Gastroesophageal sphincter (tissue), 4 donors: ENCODE results near the gene TBC1D1. TPM values are rescaled to one million over a fixed set of nuclear protein-coding genes. Genes with fewer than 3 reads are reported as not detected.

Experiments
- ATAC-seq: fragments of 150-250 bp; one replicate; pipeline ENCODE4 v1.9.1; 2016; ENCODE audit warnings: mild to moderate bottlenecking, moderate library complexity
- H3K27ac ChIP-seq, 4 donors: fragments of 200-600 bp; sonication (generic) in 3 of 4; 1 replicate in 3 of 4; 2 replicates in 1 of 4; pipeline ENCODE4 v1.5.1; 2016 to 2019
- H3K27me3 ChIP-seq: fragments of 200-600 bp; sonication (generic); one replicate; pipeline ENCODE4 v1.5.1; 2019
- H3K36me3 ChIP-seq, 2 donors: fragments of 200-600 bp; sonication (generic); one replicate each; pipeline ENCODE4 v1.5.1; 2019; ENCODE audit warnings: control low read depth in 1 of 2
- H3K4me1 ChIP-seq, 3 donors: fragments of 200-600 bp; sonication (generic); 1 replicate in 2 of 3; 2 replicates in 1 of 3; pipeline ENCODE4 v1.5.1; 2016 to 2019; ENCODE audit warnings: control low read depth in 2 of 3
- H3K4me3 ChIP-seq, 2 donors: fragments of 200-600 bp; sonication (generic); one replicate each; pipeline ENCODE4 v1.5.1; 2019; ENCODE audit warnings: mild to moderate bottlenecking in 1 of 2, moderate library complexity in 1 of 2
- H3K9me3 ChIP-seq, 3 donors: fragments of 200-600 bp; sonication (generic); one replicate each; pipeline ENCODE4 v1.5.1; 2017 to 2019; ENCODE audit warnings: control low read depth in 2 of 3
- EP300 ChIP-seq: sonication (generic); formaldehyde crosslinking; IDR thresholded peaks from one replicate; pipeline ENCODE4 v1.6.1; 2017; ENCODE audit warnings: antibody characterized with exemption, mild to moderate bottlenecking
- POLR2A ChIP-seq, 2 donors: fragments of 450-650 bp; IDR thresholded peaks; one replicate each; pipeline ENCODE4 v1.6.1; 2017; ENCODE audit warnings: antibody characterized with exemption in 2 of 2, mild to moderate bottlenecking in 2 of 2, moderate library complexity in 1 of 2
- POLR2AphosphoS5 ChIP-seq: sonication (generic); formaldehyde crosslinking; IDR thresholded peaks from one replicate; pipeline ENCODE4 v1.6.1; 2017; ENCODE audit warnings: antibody characterized with exemption
- WGBS, 2 donors: methylation state at CpG; one replicate each; pipeline ENCODE4 v1.1.5; 2018; ENCODE audit warnings: low coverage in 1 of 2; 5-methylcytosine and 5-hydroxymethylcytosine counted together
- total RNA-seq, 4 donors: library from RNA; depleted of rRNA; stranded (reverse); fragments of >200 nt; gene quantifications; one replicate each; pipeline ENCODE4 v1.1.0, GENCODE V29; 2016
- TF ChIP-seq, protein P1 (sequence below), 4 experiments: fragments of 200-600 bp in 2 of 4; fragments of 450-650 bp in 2 of 4; sonication (generic) in 1 of 4; IDR thresholded peaks; one replicate each; pipeline ENCODE4 v1.5.1; 2017 to 2019; ENCODE audit warnings: antibody characterized with exemption in 4 of 4, mild to moderate bottlenecking in 2 of 4, moderate library complexity in 2 of 4

Gene TBC1D1
- total RNA-seq, 4 donors from 2014 or later: 190 to 279 (median 241) TPM

DNA sequence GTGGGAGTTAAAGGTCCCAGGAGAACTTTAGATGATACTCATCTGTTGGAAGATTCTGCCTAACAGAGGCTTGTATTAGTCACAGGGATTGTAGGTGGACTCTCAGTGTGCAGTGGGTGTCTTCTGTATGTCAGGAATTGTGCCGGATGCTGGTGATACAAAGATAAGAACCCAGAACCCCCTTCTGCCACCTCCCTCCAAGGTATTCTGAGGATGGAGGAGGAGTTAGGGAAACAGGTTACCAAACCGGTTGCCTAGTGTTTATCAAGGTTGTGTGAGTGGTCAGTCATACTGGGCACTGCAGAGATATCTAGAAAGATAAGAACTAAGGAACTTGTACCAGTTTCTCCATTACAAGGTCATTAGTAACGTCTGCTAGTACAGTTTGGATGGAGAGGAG is 130.9 kb downstream of the TBC1D1 start:
- peaks cover 0 to 48% (median 0%) of the 10 kb centered on the region in 3 donors for H3K4me1 ChIP-seq
- TF ChIP-seq EP300 (no peak), POLR2A (IDR thresholded peaks at IDR 0.05) (no peak), POLR2AphosphoS5 (no peak)
- TF ChIP-seq, protein P1, sequence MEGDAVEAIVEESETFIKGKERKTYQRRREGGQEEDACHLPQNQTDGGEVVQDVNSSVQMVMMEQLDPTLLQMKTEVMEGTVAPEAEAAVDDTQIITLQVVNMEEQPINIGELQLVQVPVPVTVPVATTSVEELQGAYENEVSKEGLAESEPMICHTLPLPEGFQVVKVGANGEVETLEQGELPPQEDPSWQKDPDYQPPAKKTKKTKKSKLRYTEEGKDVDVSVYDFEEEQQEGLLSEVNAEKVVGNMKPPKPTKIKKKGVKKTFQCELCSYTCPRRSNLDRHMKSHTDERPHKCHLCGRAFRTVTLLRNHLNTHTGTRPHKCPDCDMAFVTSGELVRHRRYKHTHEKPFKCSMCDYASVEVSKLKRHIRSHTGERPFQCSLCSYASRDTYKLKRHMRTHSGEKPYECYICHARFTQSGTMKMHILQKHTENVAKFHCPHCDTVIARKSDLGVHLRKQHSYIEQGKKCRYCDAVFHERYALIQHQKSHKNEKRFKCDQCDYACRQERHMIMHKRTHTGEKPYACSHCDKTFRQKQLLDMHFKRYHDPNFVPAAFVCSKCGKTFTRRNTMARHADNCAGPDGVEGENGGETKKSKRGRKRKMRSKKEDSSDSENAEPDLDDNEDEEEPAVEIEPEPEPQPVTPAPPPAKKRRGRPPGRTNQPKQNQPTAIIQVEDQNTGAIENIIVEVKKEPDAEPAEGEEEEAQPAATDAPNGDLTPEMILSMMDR (IDR thresholded peaks at IDR 0.05): no peak
- WGBS, 2 donors: 77 to 100% methylated on average over 1 to 3 of the region's 3 CpGs
- peak overlapping the region in 3 of 4 donors; percentile 69 to 77 (median 74) for H3K27ac ChIP-seq
- H3K27me3 ChIP-seq: no peaks in the 10 kb centered on the region
- H3K9me3 ChIP-seq: no peaks in the 10 kb centered on the region
- H3K4me3 ChIP-seq: no peak overlapping the region
- no peak for ATAC-seq
- H3K36me3 ChIP-seq: peaks cover 0 to 30% of the 10 kb centered on the region in 2 donors

DNA sequence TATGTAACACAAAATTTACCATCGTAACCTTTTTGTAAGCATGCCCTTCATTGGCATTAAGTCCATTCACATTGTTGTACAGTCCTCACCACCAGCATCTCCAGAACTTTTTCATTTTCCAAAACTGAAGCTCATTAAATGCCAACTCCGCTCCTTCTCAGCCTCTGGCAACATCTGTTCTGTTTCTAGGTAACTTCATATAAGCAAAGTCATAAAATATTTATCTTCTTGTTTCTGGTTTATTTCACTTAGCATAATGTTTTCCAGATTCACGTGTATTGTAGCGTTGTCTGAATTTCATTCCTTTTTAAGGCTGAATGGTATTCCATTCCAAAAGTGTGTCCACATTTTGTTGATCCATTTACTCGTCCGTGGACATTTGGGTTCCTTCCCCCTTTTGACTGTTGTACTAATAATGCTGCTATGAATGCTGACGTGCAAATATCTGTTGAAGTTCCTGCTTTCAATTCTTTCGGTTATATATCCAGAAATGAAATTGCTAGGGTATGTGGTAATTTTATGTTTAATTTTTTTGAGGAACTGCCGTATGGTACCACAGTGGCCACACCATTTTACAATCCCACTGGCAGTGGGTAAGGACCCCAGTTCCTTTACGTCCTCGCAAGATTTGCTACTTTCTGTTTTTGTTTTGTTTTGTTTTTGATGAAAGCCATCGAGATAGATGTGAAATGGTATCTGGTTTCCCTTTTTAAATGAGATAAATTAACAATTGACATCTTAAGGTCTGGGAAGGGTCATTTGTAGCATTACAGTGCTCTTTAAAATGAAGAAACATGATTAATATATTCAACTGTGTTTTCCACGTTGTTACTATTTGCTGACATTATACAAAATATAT is 132.7 kb downstream of the TBC1D1 start:
- TF ChIP-seq POLR2AphosphoS5 (peak; percentile 84), EP300 (no peak)
- TF ChIP-seq, protein P1 (IDR thresholded peaks at IDR 0.05): no peak
- H3K4me1 ChIP-seq: peaks cover 0 to 46% (median 0%) of the 10 kb centered on the region in 3 donors
- H3K36me3 ChIP-seq: peaks cover 0 to 34% of the 10 kb centered on the region in 2 donors
- no peaks in the 10 kb centered on the region for H3K27me3 ChIP-seq
- H3K27ac ChIP-seq: peak overlapping the region; percentile 69 to 81 (median 76)
- peak; percentile 60 for ATAC-seq
- no peaks in the 10 kb centered on the region for H3K9me3 ChIP-seq
- peak overlapping the region in 1 of 2 donors; percentile 6 for H3K4me3 ChIP-seq
- 24 to 26% methylated on average over 13 of the region's 13 CpGs for WGBS, 2 donors

GRCh38 chr4:38024206-38024509 is 133.3 kb downstream of the TBC1D1 start:
- H3K27ac ChIP-seq: peak overlapping the region; percentile 69 to 81 (median 76)
- H3K4me1 ChIP-seq: peaks cover 0 to 44% (median 0%) of the 10 kb centered on the region in 3 donors
- peaks cover 0 to 40% of the 10 kb centered on the region in 2 donors for H3K36me3 ChIP-seq
- no peak overlapping the region for H3K4me3 ChIP-seq
- H3K27me3 ChIP-seq: no peaks in the 10 kb centered on the region
- H3K9me3 ChIP-seq: no peaks in the 10 kb centered on the region
- TF ChIP-seq EP300: no peak
- WGBS, 2 donors: 7 to 19% methylated on average over 3 of the region's 3 CpGs
- no peak for ATAC-seq

DNA sequence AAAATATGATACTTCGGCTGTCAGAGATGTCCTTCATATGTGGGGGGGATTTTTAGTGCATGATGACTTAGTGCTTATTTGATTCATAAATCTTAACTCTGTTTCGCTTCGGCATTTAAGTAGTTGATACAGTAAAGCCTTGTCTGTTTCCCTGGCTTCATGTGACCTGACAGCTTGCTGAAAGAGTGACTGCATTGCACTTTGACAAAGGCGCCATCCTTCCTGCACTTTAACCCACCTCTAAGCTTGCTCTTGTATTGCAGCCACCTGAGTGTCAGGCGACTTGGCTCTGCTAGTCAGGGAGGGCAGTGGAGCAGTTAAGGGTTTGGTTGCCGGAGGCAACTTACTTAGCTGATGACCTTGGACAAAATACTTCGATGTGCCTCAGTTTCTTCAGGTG is 134.8 kb downstream of the TBC1D1 start:
- ATAC-seq: no peak

GRCh38 chr4:38026158-38026740 is 135.4 kb downstream of the TBC1D1 start:
- 69 to 92% methylated on average over 4 to 5 of the region's 6 CpGs for WGBS, 2 donors
- Histone ChIP-seq H3K36me3 (peaks cover 0 to 44% of the 10 kb centered on the region in 2 donors), H3K4me1 (peaks cover 0 to 47% (median 0%) of the 10 kb centered on the region in 3 donors), H3K27ac (peak overlapping the region in 3 of 4 donors; percentile 32 to 77 (median 55)), H3K9me3 (no peaks in the 10 kb centered on the region), H3K27me3 (no peaks in the 10 kb centered on the region), H3K4me3 (no peak overlapping the region)
- no peak for ATAC-seq
- TF ChIP-seq POLR2AphosphoS5 (no peak), EP300 (no peak), POLR2A (IDR thresholded peaks at IDR 0.05) (no peak)
- TF ChIP-seq, protein P1 (IDR thresholded peaks at IDR 0.05): no peak

More for the DNA sequence above, 134.8 kb downstream of the TBC1D1 start:
- Histone ChIP-seq H3K36me3 (peaks cover 0 to 50% of the 10 kb centered on the region in 2 donors), H3K4me3 (no peak overlapping the region), H3K27me3 (no peaks in the 10 kb centered on the region), H3K4me1 (peaks cover 0 to 47% (median 0%) of the 10 kb centered on the region in 3 donors), H3K9me3 (no peaks in the 10 kb centered on the region), H3K27ac (peak overlapping the region in 3 of 4 donors; percentile 55 to 77 (median 69))
- TF ChIP-seq, protein P1 (IDR thresholded peaks at IDR 0.05): no peak
- TF ChIP-seq POLR2A (IDR thresholded peaks at IDR 0.05) (no peak), EP300 (no peak), POLR2AphosphoS5 (no peak)
- WGBS, 2 donors: 75 to 97% methylated on average over 3 to 7 of the region's 7 CpGs
